CD14-positive monocyte (primary cell): Measurements from ENCODE around the gene APCDD1L. TPM values are rescaled to one million over a fixed set of nuclear protein-coding genes. Genes with fewer than 3 reads are reported as not detected.

Experiments
- DNase-seq, 3 donors: peaks; one replicate each; pipeline ENCODE4 v3.0.0-alpha.2; 2011 to 2022
- H2AFZ ChIP-seq: 2 replicates; pipeline ENCODE4 v1.6.0; 2012; ENCODE audit warnings: mild to moderate bottlenecking, low read depth, low read length, inconsistent platforms; ENCODE audit not compliant: insufficient read depth, poor library complexity, severe bottlenecking
- H3K27ac ChIP-seq, 2 donors: 1 replicate in 1 of 2; 2 replicates in 1 of 2; pipeline ENCODE4 v1.5.1; 2012 to 2013; ENCODE audit warnings: low read length in 2 of 2, control low read depth in 1 of 2, inconsistent platforms in 1 of 2, low read depth in 1 of 2, mild to moderate bottlenecking in 1 of 2
- H3K27me3 ChIP-seq, 2 donors: one replicate each; pipeline versions ENCODE4 v1.6.0 to v1.6.1; 2011 to 2013; ENCODE audit warnings: low read length in 2 of 2; ENCODE audit not compliant: control insufficient read depth in 2 of 2, insufficient read depth in 2 of 2
- H3K36me3 ChIP-seq, 2 donors: replicated peaks in 1 of 2; 1 replicate in 1 of 2; 2 replicates in 1 of 2; pipeline versions ENCODE4 v1.5.1 to v1.6.1; 2012 to 2013; ENCODE audit warnings: low read length in 2 of 2, control low read depth in 1 of 2, inconsistent platforms in 1 of 2, mild to moderate bottlenecking in 1 of 2; ENCODE audit not compliant: insufficient read depth in 2 of 2, control insufficient read depth in 1 of 2
- H3K4me1 ChIP-seq, 2 donors: 1 replicate in 1 of 2; 2 replicates in 1 of 2; pipeline versions ENCODE4 v1.5.1 to v1.6.1; 2012 to 2013; ENCODE audit warnings: low read length in 2 of 2, control low read depth in 1 of 2, inconsistent platforms in 1 of 2, mild to moderate bottlenecking in 1 of 2, moderate library complexity in 1 of 2; ENCODE audit not compliant: insufficient read depth in 2 of 2, control insufficient read depth in 1 of 2
- H3K4me2 ChIP-seq: replicated peaks from 2 replicates; pipeline ENCODE3; 2012; ENCODE audit warnings: low read length, moderate library complexity, mild to moderate bottlenecking; ENCODE audit not compliant: poor library complexity, severe bottlenecking; ENCODE audit errors: extremely low read depth
- H3K4me3 ChIP-seq, 3 experiments: fragments of 200-600 bp in 1 of 3; sonication (generic) in 1 of 3; replicated peaks in 1 of 3; 1 replicate in 2 of 3; 2 replicates in 1 of 3; pipeline ENCODE4 v1.5.1; 2011 to 2013; ENCODE audit warnings: low read length in 3 of 3, mild to moderate bottlenecking in 3 of 3, control low read depth in 2 of 3, low read depth in 2 of 3, inconsistent platforms in 1 of 3, moderate library complexity in 1 of 3
- H3K79me2 ChIP-seq: 2 replicates; pipeline ENCODE4 v1.6.0; 2012; ENCODE audit warnings: mild to moderate bottlenecking, control low read depth, inconsistent platforms, low read length, moderate library complexity; ENCODE audit not compliant: insufficient read depth
- H3K9ac ChIP-seq: 2 replicates; pipeline ENCODE4 v1.6.0; 2017; ENCODE audit warnings: low read length, mild to moderate bottlenecking; ENCODE audit not compliant: insufficient read depth, poor library complexity, severe bottlenecking
- H3K9me3 ChIP-seq, 2 donors: replicated peaks in 1 of 2; 1 replicate in 1 of 2; 2 replicates in 1 of 2; pipeline versions ENCODE4 v1.5.1 to v1.6.1; 2012 to 2013; ENCODE audit warnings: low read length in 2 of 2, control low read depth in 1 of 2; ENCODE audit not compliant: control insufficient read depth in 1 of 2, insufficient read depth in 1 of 2
- H4K20me1 ChIP-seq: 2 replicates; pipeline ENCODE4 v1.6.0; 2012; ENCODE audit warnings: mild to moderate bottlenecking, low read length, control low read depth, moderate library complexity; ENCODE audit not compliant: insufficient read depth
- H3K27ac Mint-ChIP-seq, 7 donors: one replicate each; pipeline ENCODE4 v1.8.0; 2020; ENCODE audit warnings: mild to moderate bottlenecking in 7 of 7, mixed read lengths in 7 of 7, moderate library complexity in 6 of 7, inconsistent platforms in 2 of 7
- H3K27me3 Mint-ChIP-seq, 3 donors: one replicate each; pipeline ENCODE4 v1.8.0; 2021 to 2022; ENCODE audit warnings: low read depth in 3 of 3, mild to moderate bottlenecking in 3 of 3, mixed read lengths in 3 of 3, moderate library complexity in 3 of 3, inconsistent platforms in 1 of 3
- H3K36me3 Mint-ChIP-seq, 2 donors: one replicate each; pipeline ENCODE4 v1.8.0; 2020; ENCODE audit warnings: mixed read lengths in 2 of 2, inconsistent platforms in 1 of 2, mild to moderate bottlenecking in 1 of 2
- H3K4me1 Mint-ChIP-seq: one replicate; pipeline ENCODE4 v1.8.0; 2020; ENCODE audit warnings: mild to moderate bottlenecking, mixed read lengths
- H3K4me3 Mint-ChIP-seq, 2 donors: one replicate each; pipeline ENCODE4 v1.8.0; 2020; ENCODE audit warnings: mild to moderate bottlenecking in 2 of 2, mixed read lengths in 2 of 2, moderate library complexity in 1 of 2
- H3K9me3 Mint-ChIP-seq, 7 donors: one replicate each; pipeline ENCODE4 v1.8.0; 2020 to 2022; ENCODE audit warnings: mixed read lengths in 7 of 7, mild to moderate bottlenecking in 6 of 7, moderate library complexity in 6 of 7, inconsistent platforms in 2 of 7
- WGBS: methylation state at CpG from one replicate; pipeline ENCODE4 v1.1.5; 2013; ENCODE audit warnings: missing lambda C conversion rate; ENCODE audit not compliant: insufficient coverage; 5-methylcytosine and 5-hydroxymethylcytosine counted together
- intact Hi-C, 2 donors: fragments of 100-400 bp; cut with micrococcal nuclease; formaldehyde crosslinking; loops; one replicate each; pipeline versions ENCODE4 v1.15.0 to v1.15.1; 2023
- polyA plus RNA-seq, 3 donors: library from polyadenylated mRNA; depleted of rRNA in 1 of 3; unstranded in 2 of 3; stranded (reverse) in 1 of 3; fragments of 300-500 nt in 2 of 3; fragments of >200 nt in 1 of 3; fragmentation: Illumina TruSeq in 2 of 3; gene quantifications; 1 replicate in 2 of 3; 2 replicates in 1 of 3; pipeline ENCODE4 v1.2.3, GENCODE V29; 2012 to 2021
- TF ChIP-seq, protein P1 (sequence below): fragments of 200-600 bp; IDR thresholded peaks from one replicate; pipeline ENCODE4 v1.8.0; 2022; ENCODE audit warnings: antibody characterized with exemption, mild to moderate bottlenecking

Gene APCDD1L
- polyA plus RNA-seq, 3 donors: not detected

DNA sequence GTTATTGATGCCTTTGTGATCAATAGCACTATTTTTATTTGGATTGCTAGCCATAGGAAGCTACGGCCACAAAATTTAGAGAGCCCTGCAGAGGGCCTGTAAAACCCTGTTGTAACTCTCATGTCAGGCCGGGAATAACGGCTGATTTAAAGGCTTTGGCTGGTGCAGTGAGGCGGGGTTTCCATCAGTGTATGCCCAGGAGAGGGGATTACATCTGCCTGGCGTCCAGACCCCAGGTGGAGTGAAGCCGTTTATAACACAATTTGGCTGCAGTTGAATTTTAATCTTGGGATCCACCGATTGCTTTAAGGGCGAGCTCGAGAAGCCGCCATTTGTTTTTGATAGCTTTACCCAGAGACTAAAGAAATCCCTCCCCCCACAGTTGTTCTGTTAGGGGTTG is 29.1 kb upstream of the APCDD1L start:
- intact Hi-C loops: no loop called here
- H3K4me2 ChIP-seq: no peak overlapping the region
- Mint-ChIP-seq H3K27ac (no peak overlapping the region), H3K27me3 (peaks cover 6 to 14% (median 11%) of the 10 kb centered on the region in 3 donors), H3K36me3 (no peaks in the 10 kb centered on the region), H3K4me1 (no peaks in the 10 kb centered on the region), H3K4me3 (no peak overlapping the region), H3K9me3 (no peaks in the 10 kb centered on the region)
- TF ChIP-seq, protein P1, sequence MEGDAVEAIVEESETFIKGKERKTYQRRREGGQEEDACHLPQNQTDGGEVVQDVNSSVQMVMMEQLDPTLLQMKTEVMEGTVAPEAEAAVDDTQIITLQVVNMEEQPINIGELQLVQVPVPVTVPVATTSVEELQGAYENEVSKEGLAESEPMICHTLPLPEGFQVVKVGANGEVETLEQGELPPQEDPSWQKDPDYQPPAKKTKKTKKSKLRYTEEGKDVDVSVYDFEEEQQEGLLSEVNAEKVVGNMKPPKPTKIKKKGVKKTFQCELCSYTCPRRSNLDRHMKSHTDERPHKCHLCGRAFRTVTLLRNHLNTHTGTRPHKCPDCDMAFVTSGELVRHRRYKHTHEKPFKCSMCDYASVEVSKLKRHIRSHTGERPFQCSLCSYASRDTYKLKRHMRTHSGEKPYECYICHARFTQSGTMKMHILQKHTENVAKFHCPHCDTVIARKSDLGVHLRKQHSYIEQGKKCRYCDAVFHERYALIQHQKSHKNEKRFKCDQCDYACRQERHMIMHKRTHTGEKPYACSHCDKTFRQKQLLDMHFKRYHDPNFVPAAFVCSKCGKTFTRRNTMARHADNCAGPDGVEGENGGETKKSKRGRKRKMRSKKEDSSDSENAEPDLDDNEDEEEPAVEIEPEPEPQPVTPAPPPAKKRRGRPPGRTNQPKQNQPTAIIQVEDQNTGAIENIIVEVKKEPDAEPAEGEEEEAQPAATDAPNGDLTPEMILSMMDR: no peak
- no peaks in the 10 kb centered on the region for H3K79me2 ChIP-seq
- no peaks in the 10 kb centered on the region for H3K27me3 ChIP-seq
- DNase-seq: no peak
- 62% methylated on average over 5 of the region's 10 CpGs for WGBS
- no peaks in the 10 kb centered on the region for H3K36me3 ChIP-seq
- H3K9me3 ChIP-seq: no peaks in the 10 kb centered on the region
- no peaks in the 10 kb centered on the region for H4K20me1 ChIP-seq
- H3K4me3 ChIP-seq: no peak overlapping the region
- no peak overlapping the region for H3K27ac ChIP-seq
- H2AFZ ChIP-seq: no peak overlapping the region
- H3K4me1 ChIP-seq: no peaks in the 10 kb centered on the region
- H3K9ac ChIP-seq: no peak overlapping the region

DNA sequence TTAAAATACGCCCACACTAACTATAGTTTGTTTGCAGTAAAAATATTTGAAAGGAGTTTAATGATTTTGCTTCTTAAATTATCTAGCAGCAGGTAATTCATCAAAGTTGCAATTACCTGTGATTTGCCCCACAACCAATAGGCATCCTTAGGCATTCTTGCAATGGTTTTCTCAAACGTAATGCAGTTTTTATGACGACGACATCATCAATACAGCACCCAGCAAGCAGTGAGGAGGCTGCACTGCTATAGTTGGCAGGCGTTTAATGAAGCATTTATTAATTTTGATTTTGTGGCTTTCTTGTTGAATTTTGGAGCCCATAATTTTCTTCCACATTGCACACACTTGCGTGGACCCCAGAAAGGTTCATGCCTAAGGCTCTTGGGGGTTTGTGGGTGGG is 28.1 kb upstream of the APCDD1L start:
- Histone ChIP-seq H3K27ac (no peak overlapping the region), H3K4me1 (no peaks in the 10 kb centered on the region), H2AFZ (no peak overlapping the region), H3K79me2 (no peaks in the 10 kb centered on the region), H4K20me1 (no peaks in the 10 kb centered on the region), H3K4me2 (no peak overlapping the region), H3K36me3 (no peaks in the 10 kb centered on the region), H3K27me3 (no peaks in the 10 kb centered on the region), H3K9ac (no peak overlapping the region), H3K9me3 (peaks cover 0 to 6% of the 10 kb centered on the region in 2 donors), H3K4me3 (no peak overlapping the region)
- TF ChIP-seq, protein P1: no peak
- DNase-seq: no peak
- intact Hi-C loops: no loop called here
- 67% methylated on average over 1 of the region's 6 CpGs for WGBS
- peaks cover 5 to 14% (median 11%) of the 10 kb centered on the region in 3 donors for H3K27me3 Mint-ChIP-seq
- no peaks in the 10 kb centered on the region for H3K36me3 Mint-ChIP-seq
- H3K9me3 Mint-ChIP-seq: peaks cover under 1 to 3% (median under 1%) of the 10 kb centered on the region in 7 donors
- no peak overlapping the region for H3K4me3 Mint-ChIP-seq
- H3K4me1 Mint-ChIP-seq: no peaks in the 10 kb centered on the region
- no peak overlapping the region for H3K27ac Mint-ChIP-seq
